ENCODE results near the gene DAAM2.
A peak's percentile ranks its signal among the peaks of the same experiment; 100 is the strongest.

The DAAM2 gene

DNA sequence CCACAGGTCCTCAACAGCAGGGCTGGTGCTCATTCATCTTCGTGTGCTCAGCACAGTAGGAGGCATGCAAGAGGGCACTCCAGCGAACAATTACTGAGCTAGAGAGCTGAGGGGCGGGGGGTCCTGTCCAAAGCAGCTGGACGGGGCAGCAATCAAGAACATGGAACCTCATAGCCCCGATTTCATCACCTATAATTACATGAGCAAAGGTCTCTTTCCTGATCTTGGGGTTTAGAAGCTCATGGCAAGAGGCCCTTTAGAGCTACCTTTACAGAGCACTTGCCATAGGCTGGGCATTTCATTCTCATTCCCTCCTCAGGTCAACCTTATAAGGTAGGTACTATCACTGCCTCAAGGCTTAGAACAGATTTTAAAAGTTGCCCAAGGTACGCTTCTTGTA is 131.7 kb downstream of the DAAM2 start:
- peak overlapping the region in 1 of 2 donors; percentile 62 for H3K27ac ChIP-seq
- DNase-seq (ENCODE audit: low spot score), result no peak
- no peak overlapping the region for H3K4me3 ChIP-seq
- no peak for TF ChIP-seq CTCF (IDR thresholded peaks at IDR 0.05)

- Histone ChIP-seq H3K27ac (no peak overlapping the region), H3K4me3 (no peak overlapping the region)
- DNase-seq (ENCODE audit: low spot score), result peak; percentile 26
Observed at GRCh38 chr6:39924283-39924682, 132.1 kb downstream of the DAAM2 start.

DNA sequence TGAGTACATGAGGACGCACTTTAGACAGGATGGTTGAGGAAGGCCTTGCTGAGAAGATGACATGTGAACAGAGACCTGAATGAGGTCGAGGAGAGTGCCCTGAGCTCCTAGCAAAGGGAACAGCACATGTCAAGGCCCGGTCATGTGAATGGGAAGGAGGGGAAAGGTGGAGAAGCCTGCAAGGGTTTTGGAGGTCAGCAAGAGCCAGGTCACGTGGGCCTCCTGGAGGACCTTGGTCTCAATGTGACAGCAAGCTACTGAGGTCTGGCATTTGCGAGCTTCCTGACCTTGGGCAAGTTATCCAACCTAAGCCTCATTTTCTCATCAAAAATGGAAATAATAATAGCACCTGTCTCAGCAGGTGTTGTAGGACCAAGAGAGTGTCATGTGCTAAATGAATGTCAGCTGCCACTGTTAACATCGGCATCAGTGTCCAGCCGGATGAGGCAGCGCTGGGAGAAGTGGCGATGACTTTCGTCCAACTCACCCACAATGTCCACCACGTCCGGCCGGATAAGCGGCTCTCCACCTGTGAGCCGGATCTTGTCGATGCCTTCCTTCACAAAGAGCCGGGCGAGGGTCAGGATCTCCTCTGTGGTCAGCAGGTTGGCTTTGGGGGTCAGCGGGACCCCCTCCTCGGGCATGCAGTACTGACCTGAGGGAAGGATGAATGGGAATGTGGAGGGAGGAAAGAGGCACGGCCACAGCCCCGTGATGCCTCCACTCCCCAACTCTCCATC is 133.2 kb downstream of the DAAM2 start:
- DNase-seq (ENCODE audit: low spot score), result peak; percentile 69
- H3K4me3 ChIP-seq, result no peak overlapping the region
- no peak for TF ChIP-seq CTCF (IDR thresholded peaks at IDR 0.05)
- H3K27ac ChIP-seq, result no peak overlapping the region

More at GRCh38 chr6:39924283-39924682, 132.1 kb downstream of the DAAM2 start:
- TF ChIP-seq CTCF (IDR thresholded peaks at IDR 0.05), result no peak

DNA sequence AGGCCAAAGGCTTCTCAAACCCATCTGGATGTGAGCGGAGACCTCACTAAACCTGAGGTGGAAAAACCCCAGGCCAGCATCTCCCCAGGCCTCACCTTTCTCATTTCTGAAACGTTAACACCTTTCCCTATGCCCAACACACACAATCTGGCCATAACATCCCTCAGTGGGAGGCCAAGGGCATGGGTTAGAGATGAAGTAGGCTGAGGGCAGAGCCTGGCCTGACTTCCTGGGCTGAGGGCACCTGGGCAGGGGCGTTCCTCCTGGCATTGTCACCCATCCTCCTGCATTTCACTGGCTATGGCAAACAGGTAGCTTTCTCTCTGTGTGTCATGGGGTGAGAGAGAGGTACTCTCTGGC is 133.7 kb downstream of the DAAM2 start:
- no peak overlapping the region for H3K27ac ChIP-seq
- no peak overlapping the region for H3K4me3 ChIP-seq
- peak; percentile 65 for DNase-seq (ENCODE audit: low spot score)
- TF ChIP-seq CTCF (IDR thresholded peaks at IDR 0.05), result no peak

- Histone ChIP-seq H3K4me3 (no peak overlapping the region), H3K27ac (peak overlapping the region in 1 of 2 donors; percentile 71)
- no peak for DNase-seq (ENCODE audit: low spot score)
- TF ChIP-seq CTCF (IDR thresholded peaks at IDR 0.05), result no peak
Observed at GRCh38 chr6:39926668-39927067, 134.5 kb downstream of the DAAM2 start.

GRCh38 chr6:39927159-39927558 is 135.0 kb downstream of the DAAM2 start:
- DNase-seq (ENCODE audit: low spot score), result peak; percentile 69
- H3K27ac ChIP-seq, result peak overlapping the region in 1 of 2 donors; percentile 71
- no peak overlapping the region for H3K4me3 ChIP-seq
- TF ChIP-seq CTCF (IDR thresholded peaks at IDR 0.05), result no peak

DNA sequence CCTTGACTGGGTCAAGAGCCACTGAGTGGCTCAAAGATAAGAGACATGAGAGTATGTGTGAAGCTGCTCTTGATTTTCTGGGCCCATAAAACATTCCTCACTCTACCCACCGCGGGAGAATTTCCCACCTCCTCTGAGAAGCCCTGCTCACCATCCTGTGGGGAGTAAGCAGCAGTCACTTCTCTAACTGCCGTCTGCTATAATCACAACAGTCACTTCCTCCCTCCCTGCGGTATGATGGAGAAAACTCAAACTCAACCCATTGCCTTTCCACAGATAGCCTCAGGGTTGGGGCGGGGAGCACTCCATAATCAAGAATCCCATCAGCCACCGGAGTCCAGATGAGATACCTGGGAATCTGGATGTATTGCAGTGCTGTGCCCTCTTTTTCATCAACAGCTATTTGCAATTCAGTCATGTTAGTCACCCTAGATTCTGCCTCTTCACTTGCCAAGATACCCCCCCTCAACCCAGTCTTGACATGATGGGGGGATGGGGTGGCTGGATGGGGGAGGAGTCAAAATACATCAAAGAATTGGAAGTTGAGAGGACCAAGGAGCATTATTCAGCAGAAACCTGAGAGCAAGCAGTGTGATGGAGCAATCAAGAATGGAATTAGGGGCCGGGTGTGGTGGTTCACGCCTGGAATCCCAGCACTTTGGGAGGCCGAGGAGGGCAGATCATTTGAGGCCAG is 137.0 kb downstream of the DAAM2 start:
- TF ChIP-seq CTCF (IDR thresholded peaks at IDR 0.05), result no peak
- peak overlapping the region in 1 of 2 donors; percentile 59 for H3K27ac ChIP-seq
- peak overlapping the region; percentile 0 for H3K4me3 ChIP-seq
- DNase-seq (ENCODE audit: low spot score), result peak; percentile 46

All from coronary artery (tissue), 2 donors.